A549 (cell line): ENCODE measurements around the gene CELF4. TPM values are rescaled to one million over a fixed set of nuclear protein-coding genes. Genes with fewer than 3 reads are reported as not detected.

ENCODE experiments used
- ATAC-seq, 2 experiments: fragments of 200-7000 bp in 1 of 2; fragments of >200 bp in 1 of 2; cut with Nextera tagmentation in 1 of 2; cut with Tn5 transposase in 1 of 2; 3 replicates each; pipeline versions ENCODE4 v1.8.0 to v1.9.1; 2018 to 2020; ENCODE audit warnings: mild to moderate bottlenecking in 1 of 2, moderate library complexity in 1 of 2
- CTCF ChIA-PET: fragments of 300-600 bp; sonication (Branson Sonifier 250); formaldehyde crosslinking; extraction: SDS; loops from one replicate; lab custom pipeline; 2021; ENCODE audit warnings: antibody characterized with exemption, inconsistent platforms; lab: Yijun Ruan, JAX
- POLR2A ChIA-PET: fragments of 350-600 bp; formaldehyde crosslinking; extraction: SDS; loops from one replicate; lab custom pipeline; 2021; ENCODE audit warnings: antibody characterized with exemption, inconsistent platforms; lab: Yijun Ruan, JAX
- DNase-seq, 2 experiments: peaks; one replicate each; pipeline versions ENCODE4 v3.0.0 to v3.0.0-alpha.2; 2011 to 2016; ENCODE audit warnings: low read depth in 1 of 2, low spot score in 1 of 2
- FAIRE-seq: peaks from 2 replicates; lab custom pipeline; 2011; peaks lifted over from hg19 to GRCh38; lab: Jason Lieb, UNC
- H3K27ac ChIP-seq, 2 experiments: fragments of >200 bp; sonication (Bioruptor Twin); formaldehyde crosslinking; 3 replicates each; pipeline ENCODE4 v1.5.1; 2016 to 2017
- H3K4me1 ChIP-seq: fragments of >200 bp; sonication (Bioruptor Twin); formaldehyde crosslinking; 3 replicates; pipeline ENCODE4 v1.6.1; 2016
- H3K4me2 ChIP-seq: fragments of >200 bp; sonication (Bioruptor Twin); formaldehyde crosslinking; 3 replicates; pipeline ENCODE4 v1.6.1; 2016
- H3K4me3 ChIP-seq: fragments of >200 bp; sonication (Bioruptor Twin); formaldehyde crosslinking; 3 replicates; pipeline ENCODE4 v1.5.1; 2016
- H3K9me3 ChIP-seq: fragments of >200 bp; sonication (Bioruptor Twin); formaldehyde crosslinking; 3 replicates; pipeline ENCODE4 v1.6.1; 2016
- BHLHE40 ChIP-seq: IDR thresholded peaks from 2 replicates; pipeline ENCODE4 v1.6.1; 2012; ENCODE audit warnings: low read depth, low read length, inconsistent platforms
- CTCF ChIP-seq: fragments of >200 bp; sonication (Bioruptor Twin); formaldehyde crosslinking; IDR thresholded peaks from 3 replicates; pipeline ENCODE4 v1.5.1; 2016
- EHMT2 ChIP-seq: fragments of 200-600 bp; sonication (generic); IDR thresholded peaks from 2 replicates; pipeline ENCODE4 v1.6.1; 2016; ENCODE audit warnings: antibody characterized with exemption, low read depth, mild to moderate bottlenecking, moderate library complexity
- GATA3 ChIP-seq: IDR thresholded peaks from 2 replicates; pipeline ENCODE4 v1.6.1; 2012; ENCODE audit warnings: borderline replicate concordance
- HOXA7 ChIP-seq: fragments of 250-450 bp; sonication (Bioruptor Pico); IDR thresholded peaks from 2 replicates; pipeline ENCODE4 v1.5.0; 2020; ENCODE audit warnings: mild to moderate bottlenecking, moderate library complexity
- JUN ChIP-seq, 2 experiments: fragments of >200 bp; sonication (Bioruptor Twin); formaldehyde crosslinking; IDR thresholded peaks; 2 replicates in 1 of 2; 3 replicates in 1 of 2; pipeline ENCODE4 v1.6.1; 2016 to 2017
- MAFK ChIP-seq: fragments of 450-650 bp; IDR thresholded peaks from 2 replicates; pipeline ENCODE4 v1.6.1; 2014; ENCODE audit not compliant: partially characterized antibody
- NPAS2 ChIP-seq: fragments of 250-450 bp; sonication (Bioruptor Pico); IDR thresholded peaks from 2 replicates; pipeline ENCODE4 v1.8.0; 2022; ENCODE audit warnings: mild to moderate bottlenecking, moderate library complexity, borderline replicate concordance
- RAD21 ChIP-seq, 2 experiments: fragments of >200 bp in 1 of 2; sonication (Bioruptor Twin) in 1 of 2; formaldehyde crosslinking in 1 of 2; IDR thresholded peaks in 1 of 2; conservative IDR thresholded peaks in 1 of 2; 2 replicates in 1 of 2; 3 replicates in 1 of 2; pipeline ENCODE4 v1.6.1; 2012 to 2018; ENCODE audit warnings: inconsistent platforms in 1 of 2
- RCOR1 ChIP-seq: fragments of 150-350 bp; IDR thresholded peaks from 2 replicates; pipeline ENCODE4 v1.6.1; 2014; ENCODE audit warnings: antibody characterized with exemption, low read length, low read depth
- RFX5 ChIP-seq: fragments of 450-650 bp; IDR thresholded peaks from 2 replicates; pipeline ENCODE4 v1.7.1; 2014; ENCODE audit warnings: antibody characterized with exemption, mild to moderate bottlenecking, moderate library complexity
- SMC3 ChIP-seq: fragments of >200 bp; sonication (Bioruptor Twin); formaldehyde crosslinking; IDR thresholded peaks from 3 replicates; pipeline ENCODE4 v1.6.1; 2018; ENCODE audit warnings: inconsistent platforms
- ZNF302 ChIP-seq: fragments of 250-450 bp; sonication (Bioruptor Pico); IDR thresholded peaks from 2 replicates; pipeline ENCODE4 v1.9.0; 2021; ENCODE audit warnings: inconsistent platforms, mild to moderate bottlenecking, moderate library complexity
- WGBS: methylation state at CpG from one replicate; pipeline ENCODE4 v1.1.6; 2017; ENCODE audit errors: missing lambda C conversion rate; 5-methylcytosine and 5-hydroxymethylcytosine counted together
- polyA plus RNA-seq, 4 experiments: library from polyadenylated mRNA; depleted of rRNA in 3 of 4; stranded (reverse); fragments of >200 nt; fragmentation: RNase III in 1 of 4; extraction: RNeasy Plus Mini Kit Qiagen cat#74134 plus additional on column Dnase treatment in 1 of 4; gene quantifications; 2 replicates in 3 of 4; 3 replicates in 1 of 4; pipeline ENCODE4 v1.2.3, GENCODE V29; 2011 to 2017
- TF ChIP-seq, protein P1 (sequence below): fragments of 450-650 bp; IDR thresholded peaks from 2 replicates; pipeline ENCODE4 v1.6.1; 2014; ENCODE audit warnings: antibody characterized with exemption
- TF ChIP-seq, protein P2 (sequence below): fragments of 150-350 bp; IDR thresholded peaks from 2 replicates; pipeline ENCODE4 v1.6.1; 2014; ENCODE audit warnings: low read depth, mild to moderate bottlenecking, low read length
- TF ChIP-seq, protein P3 (sequence below): IDR thresholded peaks from 2 replicates; pipeline ENCODE4 v1.6.1; 2012; ENCODE audit warnings: low read depth, borderline replicate concordance
- TF ChIP-seq, protein P4 (sequence below): IDR thresholded peaks from 2 replicates; pipeline ENCODE4 v1.6.1; 2012

The CELF4 gene
- polyA plus RNA-seq, 2 of the 4 experiments (the other 2 are of a cell fraction): 0.08 TPM; not detected in 1

- CTCF ChIA-PET: no interaction called here
- no peak overlapping the region for H3K4me2 ChIP-seq
Observed at GRCh38 chr18:37218022-37218590, 347.5 kb downstream of the CELF4 start.

GRCh38 chr18:37210781-37211180 lies 354.8 kb downstream of the CELF4 start:
- ATAC-seq: no peak
- POLR2A ChIA-PET: no interaction called here
- no peak for FAIRE-seq
- Histone ChIP-seq H3K4me2 (no peak overlapping the region), H3K9me3 (no peaks in the 10 kb centered on the region), H3K4me3 (no peak overlapping the region), H3K27ac (no peak overlapping the region), H3K4me1 (no peaks in the 10 kb centered on the region)
- DNase-seq: no peak
- TF ChIP-seq, protein P1, sequence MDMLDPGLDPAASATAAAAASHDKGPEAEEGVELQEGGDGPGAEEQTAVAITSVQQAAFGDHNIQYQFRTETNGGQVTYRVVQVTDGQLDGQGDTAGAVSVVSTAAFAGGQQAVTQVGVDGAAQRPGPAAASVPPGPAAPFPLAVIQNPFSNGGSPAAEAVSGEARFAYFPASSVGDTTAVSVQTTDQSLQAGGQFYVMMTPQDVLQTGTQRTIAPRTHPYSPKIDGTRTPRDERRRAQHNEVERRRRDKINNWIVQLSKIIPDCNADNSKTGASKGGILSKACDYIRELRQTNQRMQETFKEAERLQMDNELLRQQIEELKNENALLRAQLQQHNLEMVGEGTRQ: no peak
- TF ChIP-seq MAFK (no peak), EHMT2 (no peak)
- TF ChIP-seq, protein P2, sequence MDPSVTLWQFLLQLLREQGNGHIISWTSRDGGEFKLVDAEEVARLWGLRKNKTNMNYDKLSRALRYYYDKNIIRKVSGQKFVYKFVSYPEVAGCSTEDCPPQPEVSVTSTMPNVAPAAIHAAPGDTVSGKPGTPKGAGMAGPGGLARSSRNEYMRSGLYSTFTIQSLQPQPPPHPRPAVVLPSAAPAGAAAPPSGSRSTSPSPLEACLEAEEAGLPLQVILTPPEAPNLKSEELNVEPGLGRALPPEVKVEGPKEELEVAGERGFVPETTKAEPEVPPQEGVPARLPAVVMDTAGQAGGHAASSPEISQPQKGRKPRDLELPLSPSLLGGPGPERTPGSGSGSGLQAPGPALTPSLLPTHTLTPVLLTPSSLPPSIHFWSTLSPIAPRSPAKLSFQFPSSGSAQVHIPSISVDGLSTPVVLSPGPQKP: no peak
- WGBS: 79% methylated on average over 1 of the region's 1 CpG
- CTCF ChIA-PET: no interaction called here

More at GRCh38 chr18:37218022-37218590, 347.5 kb downstream of the CELF4 start:
- H3K27ac ChIP-seq: no peak overlapping the region
- ATAC-seq (no peak), DNase-seq (no peak), FAIRE-seq (no peak)
- POLR2A ChIA-PET: no interaction called here
- TF ChIP-seq ZNF302 (CRISPR knock-in tag) (no peak), RCOR1 (no peak), RFX5 (no peak), NPAS2 (CRISPR knock-in tag) (no peak), HOXA7 (CRISPR knock-in tag) (no peak), BHLHE40 (no peak), GATA3 (no peak), CTCF (no peak), JUN (IDR thresholded peaks at IDR 0.05) (no peak), SMC3 (no peak)
- TF ChIP-seq, protein P3, sequence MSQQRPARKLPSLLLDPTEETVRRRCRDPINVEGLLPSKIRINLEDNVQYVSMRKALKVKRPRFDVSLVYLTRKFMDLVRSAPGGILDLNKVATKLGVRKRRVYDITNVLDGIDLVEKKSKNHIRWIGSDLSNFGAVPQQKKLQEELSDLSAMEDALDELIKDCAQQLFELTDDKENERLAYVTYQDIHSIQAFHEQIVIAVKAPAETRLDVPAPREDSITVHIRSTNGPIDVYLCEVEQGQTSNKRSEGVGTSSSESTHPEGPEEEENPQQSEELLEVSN: no peak
- TF ChIP-seq, protein P4, sequence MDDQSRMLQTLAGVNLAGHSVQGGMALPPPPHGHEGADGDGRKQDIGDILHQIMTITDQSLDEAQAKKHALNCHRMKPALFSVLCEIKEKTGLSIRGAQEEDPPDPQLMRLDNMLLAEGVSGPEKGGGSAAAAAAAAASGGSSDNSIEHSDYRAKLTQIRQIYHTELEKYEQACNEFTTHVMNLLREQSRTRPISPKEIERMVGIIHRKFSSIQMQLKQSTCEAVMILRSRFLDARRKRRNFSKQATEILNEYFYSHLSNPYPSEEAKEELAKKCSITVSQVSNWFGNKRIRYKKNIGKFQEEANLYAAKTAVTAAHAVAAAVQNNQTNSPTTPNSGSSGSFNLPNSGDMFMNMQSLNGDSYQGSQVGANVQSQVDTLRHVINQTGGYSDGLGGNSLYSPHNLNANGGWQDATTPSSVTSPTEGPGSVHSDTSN: no peak
- no peaks in the 10 kb centered on the region for H3K9me3 ChIP-seq
- H3K4me1 ChIP-seq: peaks cover 7% of the 10 kb centered on the region; the same call in 1 of the 3 replicates
- no peak overlapping the region for H3K4me3 ChIP-seq
- WGBS: 41% methylated on average over 2 of the region's 2 CpGs

DNA sequence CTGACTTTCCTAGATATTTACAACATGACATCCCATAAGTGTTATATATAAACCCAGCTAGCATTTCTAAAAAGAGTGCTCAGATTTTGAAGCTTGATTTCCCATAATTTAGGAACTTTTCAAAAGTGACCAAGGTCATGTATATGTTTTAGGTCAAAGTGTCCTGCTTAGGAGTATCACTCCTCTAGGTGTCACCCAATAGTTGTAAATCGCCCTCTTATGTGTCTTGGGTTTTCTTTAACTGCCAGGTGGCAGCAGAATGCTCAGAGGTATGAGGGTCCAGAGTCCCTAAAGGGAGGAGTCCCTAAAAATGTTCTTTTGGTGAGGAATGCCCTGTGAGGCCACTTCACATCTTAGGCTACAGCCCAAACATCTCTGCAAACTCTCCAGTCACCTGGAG lies 358.3 kb downstream of the CELF4 start:
- TF ChIP-seq BHLHE40 (no peak), RAD21 (conservative IDR thresholded peaks at IDR 0.05 in 1 of 2, IDR thresholded peaks at IDR 0.05 in 1 of 2) (peak; percentile 23 to 33; a peak in 2 of 5 replicates)
- TF ChIP-seq, all 56 proteins: peak for 1
- no peak for FAIRE-seq
- H3K4me2 ChIP-seq: no peak overlapping the region
- no peaks in the 10 kb centered on the region for H3K9me3 ChIP-seq
- H3K4me3 ChIP-seq: no peak overlapping the region
- CTCF ChIA-PET: interaction anchor here (0.6 to 1.0 kb wide), 4 partner anchors 128 to 467 kb away, joined by 3 read pairs; no protein-coding TSS in a partner anchor
- no peak for ATAC-seq
- H3K4me1 ChIP-seq: no peaks in the 10 kb centered on the region
- 18% methylated on average over 1 of the region's 1 CpG for WGBS
- POLR2A ChIA-PET: no interaction called here
- DNase-seq: peak in 1 of 2 experiments; percentile 3
- H3K27ac ChIP-seq: no peak overlapping the region
